Loucy (cell line): Measurements from ENCODE around the gene SLC16A8.

ENCODE experiments used
- H2AFZ ChIP-seq: fragments of 200-600 bp; sonication (generic); 2 replicates; pipeline ENCODE4 v1.6.0; 2016; ENCODE audit warnings: antibody characterized with exemption, mild to moderate bottlenecking, low read length, moderate library complexity
- H3F3A ChIP-seq: fragments of 200-600 bp; 2 replicates; pipeline ENCODE4 v1.6.0; 2016; ENCODE audit warnings: antibody characterized with exemption, low read depth, mild to moderate bottlenecking
- H3K27me3 ChIP-seq: fragments of 200-600 bp; sonication (generic); 2 replicates; pipeline ENCODE4 v1.6.1; 2014; ENCODE audit warnings: low read length, mild to moderate bottlenecking; ENCODE audit not compliant: insufficient read depth, poor library complexity, severe bottlenecking
- H3K36me3 ChIP-seq: fragments of 200-600 bp; sonication (generic); 2 replicates; pipeline ENCODE4 v1.6.1; 2016; ENCODE audit warnings: low read length; ENCODE audit not compliant: insufficient read depth
- H3K4me1 ChIP-seq: fragments of 200-600 bp; sonication (generic); 2 replicates; pipeline ENCODE4 v1.5.1; 2014; ENCODE audit warnings: low read length, mild to moderate bottlenecking; ENCODE audit not compliant: insufficient read depth, poor library complexity, severe bottlenecking
- H3K4me2 ChIP-seq: fragments of 200-600 bp; sonication (generic); 2 replicates; pipeline ENCODE4 v1.6.0; 2014; ENCODE audit warnings: antibody characterized with exemption, low read length, low read depth, mild to moderate bottlenecking; ENCODE audit not compliant: poor library complexity, severe bottlenecking
- H3K4me3 ChIP-seq: fragments of 200-600 bp; sonication (generic); 2 replicates; pipeline ENCODE4 v1.5.1; 2014; ENCODE audit warnings: low read length, mild to moderate bottlenecking, mixed read lengths; ENCODE audit not compliant: poor library complexity, severe bottlenecking
- H3K79me2 ChIP-seq: fragments of 200-600 bp; sonication (generic); 2 replicates; pipeline ENCODE4 v1.6.1; 2014; ENCODE audit warnings: low read length; ENCODE audit not compliant: insufficient read depth
- H3K9ac ChIP-seq: fragments of 200-600 bp; sonication (generic); 2 replicates; pipeline ENCODE4 v1.6.0; 2014; ENCODE audit warnings: mild to moderate bottlenecking, low read depth, low read length, moderate library complexity; ENCODE audit not compliant: poor library complexity, severe bottlenecking
- H3K9me2 ChIP-seq: fragments of 200-600 bp; sonication (generic); replicated peaks from 2 replicates; pipeline ENCODE4 v1.6.1; 2016; ENCODE audit warnings: low read depth, low read length, mixed read lengths
- H3K9me3 ChIP-seq: fragments of 200-600 bp; sonication (generic); 2 replicates; pipeline ENCODE4 v1.6.1; 2014; ENCODE audit warnings: mild to moderate bottlenecking, antibody characterized with exemption, low read length, low read depth; ENCODE audit not compliant: insufficient read depth
- H4K20me1 ChIP-seq: fragments of 200-600 bp; sonication (generic); 2 replicates; pipeline ENCODE4 v1.6.0; 2014; ENCODE audit warnings: antibody characterized with exemption, low read length, mild to moderate bottlenecking; ENCODE audit not compliant: insufficient read depth, poor library complexity, severe bottlenecking
- CTCF ChIP-seq: fragments of 200-600 bp; sonication (generic); conservative IDR thresholded peaks from 2 replicates; pipeline ENCODE4 v1.5.1; 2014; ENCODE audit warnings: mild to moderate bottlenecking, antibody characterized with exemption, low read length
- EZH2phosphoT487 ChIP-seq: fragments of 200-600 bp; IDR thresholded peaks from 2 replicates; pipeline ENCODE4 v1.6.1; 2018; ENCODE audit warnings: antibody characterized with exemption, mild to moderate bottlenecking, moderate library complexity, borderline replicate concordance

The SLC16A8 gene

GRCh38 chr22:38056969-38057891 is 26.8 kb downstream of the SLC16A8 start, which contains the start of gene PICK1:
Gene PICK1, plus strand, starts transcription at chr22:38057404. Its CDS starts 406 bp downstream, at chr22:38057810.
- peak within 1 kb of the TSS; percentile 34 for H3K4me2 ChIP-seq
- TF ChIP-seq CTCF (no peak), EZH2phosphoT487 (no peak)

GRCh38 chr22:38051900-38052862 is 31.8 kb downstream of the SLC16A8 start:
- Histone ChIP-seq H3K36me3 (no peaks in the 10 kb centered on the region), H3K9me2 (no peaks in the 10 kb centered on the region), H4K20me1 (no peaks in the 10 kb centered on the region), H2AFZ (peak overlapping the region; percentile 43), H3K4me3 (no peak overlapping the region), H3K9me3 (no peaks in the 10 kb centered on the region), H3K79me2 (no peaks in the 10 kb centered on the region), H3K27me3 (no peaks in the 10 kb centered on the region), H3K9ac (no peak overlapping the region), H3K4me2 (no peak overlapping the region), H3K4me1 (no peaks in the 10 kb centered on the region), H3F3A (no peaks in the 10 kb centered on the region)
- TF ChIP-seq CTCF (peak; percentile 98), EZH2phosphoT487 (no peak)

More at GRCh38 chr22:38056969-38057891, 26.8 kb downstream of the SLC16A8 start, which contains the start of gene PICK1:
- Histone ChIP-seq H3K9me3 (no peaks in the 10 kb centered on the region), H3K9ac (no peak within 1 kb of the TSS), H3K27me3 (no peaks in the 10 kb centered on the region), H2AFZ (peak within 1 kb of the TSS; percentile 84), H3F3A (no peaks in the 10 kb centered on the region), H3K79me2 (no peaks in the 10 kb centered on the region), H3K36me3 (no peaks in the 10 kb centered on the region), H3K4me1 (no peaks in the 10 kb centered on the region), H3K9me2 (no peaks in the 10 kb centered on the region), H4K20me1 (no peaks in the 10 kb centered on the region), H3K4me3 (peak within 1 kb of the TSS; percentile 65)

- Histone ChIP-seq H3K27me3 (no peaks in the 10 kb centered on the region), H3F3A (no peaks in the 10 kb centered on the region), H3K4me3 (no peak overlapping the region), H3K4me1 (no peaks in the 10 kb centered on the region), H3K4me2 (no peak overlapping the region), H3K79me2 (no peaks in the 10 kb centered on the region), H3K9me2 (no peaks in the 10 kb centered on the region), H3K36me3 (no peaks in the 10 kb centered on the region), H3K9me3 (no peaks in the 10 kb centered on the region), H2AFZ (no peak overlapping the region), H3K9ac (no peak overlapping the region), H4K20me1 (no peaks in the 10 kb centered on the region)
- TF ChIP-seq CTCF (no peak), EZH2phosphoT487 (no peak)
Measured at GRCh38 chr22:38051261-38051660, 32.7 kb downstream of the SLC16A8 start.
